ENCODE measurements around the gene HBS1L.

Gene HBS1L

GRCh38 chr6:134964451-134965203 is 90.0 kb downstream of the HBS1L start:
- H2AK5ac ChIP-seq (ENCODE audit: low read length): no peak overlapping the region
- no peaks in the 10 kb centered on the region for H3K79me1 ChIP-seq (ENCODE audit: low read length)
- WGBS (ENCODE audit: extremely low coverage, insufficient coverage, low lambda C conversion rate): no CpG with 5 or more reads among the region's 1 CpG
- DNase-seq: no peak
- no peak overlapping the region for H3K9ac ChIP-seq (ENCODE audit: low read length)
- no peak overlapping the region for H3K4me2 ChIP-seq (ENCODE audit: low read length)
- no peaks in the 10 kb centered on the region for H3K36me3 ChIP-seq (ENCODE audit: control insufficient read depth, insufficient read depth, low read length)
- H3K23ac ChIP-seq (ENCODE audit: low read length): no peak overlapping the region
- H3K79me2 ChIP-seq (ENCODE audit: control insufficient read depth, insufficient read depth, low read length): no peaks in the 10 kb centered on the region
- no peak overlapping the region for H4K8ac ChIP-seq (ENCODE audit: low read depth, low read length)
- H3K18ac ChIP-seq (ENCODE audit: low read length): no peak overlapping the region
- no peak overlapping the region for H2BK15ac ChIP-seq (replicated peaks; ENCODE audit: low read depth)
- no peaks in the 10 kb centered on the region for H3K27me3 ChIP-seq (ENCODE audit: insufficient read depth, low read length, poor library complexity)
- no peak overlapping the region for H2BK5ac ChIP-seq (ENCODE audit: low read length)
- H2BK120ac ChIP-seq (ENCODE audit: low read depth, low read length): no peak overlapping the region
- no peak overlapping the region for H3K4ac ChIP-seq (ENCODE audit: low read depth, low read length)
- no peak overlapping the region for H3K4me3 ChIP-seq (ENCODE audit: low read length)
- H3K56ac ChIP-seq (ENCODE audit: low read length): no peak overlapping the region
- H3K27ac ChIP-seq (ENCODE audit: low read depth, low read length): no peak overlapping the region
- H4K5ac ChIP-seq (ENCODE audit: low read length): no peak overlapping the region
- H3K4me1 ChIP-seq (ENCODE audit: control insufficient read depth, low read depth, low read length): no peaks in the 10 kb centered on the region

GRCh38 chr6:134962421-134962820 is 92.2 kb downstream of the HBS1L start:
- Histone ChIP-seq H3K27me3 (ENCODE audit: insufficient read depth, low read length, poor library complexity) (no peaks in the 10 kb centered on the region), H4K8ac (ENCODE audit: low read depth, low read length) (no peak overlapping the region), H2BK5ac (ENCODE audit: low read length) (no peak overlapping the region), H2BK120ac (ENCODE audit: low read depth, low read length) (no peak overlapping the region), H3K4me3 (ENCODE audit: low read length) (no peak overlapping the region), H4K5ac (ENCODE audit: low read length) (no peak overlapping the region), H2AK5ac (ENCODE audit: low read length) (no peak overlapping the region), H3K18ac (ENCODE audit: low read length) (no peak overlapping the region), H3K4me2 (ENCODE audit: low read length) (no peak overlapping the region), H3K56ac (ENCODE audit: low read length) (no peak overlapping the region), H2BK15ac (replicated peaks; ENCODE audit: low read depth) (no peak overlapping the region), H3K79me2 (ENCODE audit: control insufficient read depth, insufficient read depth, low read length) (no peaks in the 10 kb centered on the region), H3K36me3 (ENCODE audit: control insufficient read depth, insufficient read depth, low read length) (no peaks in the 10 kb centered on the region), H3K79me1 (ENCODE audit: low read length) (no peaks in the 10 kb centered on the region), H3K4ac (ENCODE audit: low read depth, low read length) (no peak overlapping the region), H3K23ac (ENCODE audit: low read length) (no peak overlapping the region), H3K9ac (ENCODE audit: low read length) (no peak overlapping the region), H3K27ac (ENCODE audit: low read depth, low read length) (no peak overlapping the region), H3K4me1 (ENCODE audit: control insufficient read depth, low read depth, low read length) (no peaks in the 10 kb centered on the region)
- DNase-seq: no peak

- no peak overlapping the region for H3K18ac ChIP-seq (ENCODE audit: low read length)
- no peak overlapping the region for H3K4me3 ChIP-seq (ENCODE audit: low read length)
- WGBS (ENCODE audit: extremely low coverage, insufficient coverage, low lambda C conversion rate): no CpG with 5 or more reads among the region's 3 CpGs
- H3K27ac ChIP-seq (ENCODE audit: low read depth, low read length): no peak overlapping the region
- H2BK15ac ChIP-seq (replicated peaks; ENCODE audit: low read depth): no peak overlapping the region
- no peak overlapping the region for H3K4me2 ChIP-seq (ENCODE audit: low read length)
- H4K8ac ChIP-seq (ENCODE audit: low read depth, low read length): no peak overlapping the region
- no peaks in the 10 kb centered on the region for H3K79me1 ChIP-seq (ENCODE audit: low read length)
- no peak overlapping the region for H3K56ac ChIP-seq (ENCODE audit: low read length)
- no peak overlapping the region for H2BK120ac ChIP-seq (ENCODE audit: low read depth, low read length)
- no peak overlapping the region for H3K9ac ChIP-seq (ENCODE audit: low read length)
- H3K79me2 ChIP-seq (ENCODE audit: control insufficient read depth, insufficient read depth, low read length): no peaks in the 10 kb centered on the region
- no peak overlapping the region for H2BK5ac ChIP-seq (ENCODE audit: low read length)
- H3K4me1 ChIP-seq (ENCODE audit: control insufficient read depth, low read depth, low read length): no peaks in the 10 kb centered on the region
- no peak for DNase-seq
- no peak overlapping the region for H3K23ac ChIP-seq (ENCODE audit: low read length)
- H3K27me3 ChIP-seq (ENCODE audit: insufficient read depth, low read length, poor library complexity): no peaks in the 10 kb centered on the region
- H2AK5ac ChIP-seq (ENCODE audit: low read length): no peak overlapping the region
- H4K5ac ChIP-seq (ENCODE audit: low read length): no peak overlapping the region
- H3K36me3 ChIP-seq (ENCODE audit: control insufficient read depth, insufficient read depth, low read length): no peaks in the 10 kb centered on the region
- no peak overlapping the region for H3K4ac ChIP-seq (ENCODE audit: low read depth, low read length)
These were observed 93.3 kb downstream of the HBS1L start for GRCh38 chr6:134961366-134961765.

DNA sequence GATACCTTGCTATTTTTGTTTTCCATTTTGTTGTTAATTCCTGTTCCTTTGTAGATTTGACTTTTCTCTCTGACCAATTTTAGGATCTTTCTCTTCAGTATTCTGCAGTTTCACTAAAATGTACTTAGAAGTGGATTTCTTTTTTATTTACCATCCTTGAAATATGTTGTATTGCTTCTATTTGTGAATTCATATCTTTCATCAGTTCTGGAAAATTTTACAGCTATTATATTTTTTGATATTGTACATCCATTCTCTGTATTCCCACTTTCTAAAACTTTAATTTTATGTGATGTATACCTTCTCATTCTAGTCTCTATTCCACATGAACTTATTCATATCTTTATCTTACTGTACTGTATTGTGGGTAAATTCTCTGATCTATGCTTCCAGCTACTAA is 95.0 kb downstream of the HBS1L start:
- Histone ChIP-seq H3K79me1 (ENCODE audit: low read length) (no peaks in the 10 kb centered on the region), H3K4ac (ENCODE audit: low read depth, low read length) (no peak overlapping the region), H3K4me3 (ENCODE audit: low read length) (no peak overlapping the region), H3K23ac (ENCODE audit: low read length) (no peak overlapping the region), H3K36me3 (ENCODE audit: control insufficient read depth, insufficient read depth, low read length) (no peaks in the 10 kb centered on the region), H2BK5ac (ENCODE audit: low read length) (no peak overlapping the region), H2BK120ac (ENCODE audit: low read depth, low read length) (no peak overlapping the region), H3K18ac (ENCODE audit: low read length) (no peak overlapping the region), H2AK5ac (ENCODE audit: low read length) (no peak overlapping the region), H4K8ac (ENCODE audit: low read depth, low read length) (no peak overlapping the region), H3K9ac (ENCODE audit: low read length) (no peak overlapping the region), H3K56ac (ENCODE audit: low read length) (no peak overlapping the region), H3K27ac (ENCODE audit: low read depth, low read length) (no peak overlapping the region), H3K4me1 (ENCODE audit: control insufficient read depth, low read depth, low read length) (no peaks in the 10 kb centered on the region), H3K27me3 (ENCODE audit: insufficient read depth, low read length, poor library complexity) (no peaks in the 10 kb centered on the region), H3K4me2 (ENCODE audit: low read length) (no peak overlapping the region), H3K79me2 (ENCODE audit: control insufficient read depth, insufficient read depth, low read length) (no peaks in the 10 kb centered on the region), H4K5ac (ENCODE audit: low read length) (no peak overlapping the region), H2BK15ac (replicated peaks; ENCODE audit: low read depth) (no peak overlapping the region)
- DNase-seq: no peak

DNA sequence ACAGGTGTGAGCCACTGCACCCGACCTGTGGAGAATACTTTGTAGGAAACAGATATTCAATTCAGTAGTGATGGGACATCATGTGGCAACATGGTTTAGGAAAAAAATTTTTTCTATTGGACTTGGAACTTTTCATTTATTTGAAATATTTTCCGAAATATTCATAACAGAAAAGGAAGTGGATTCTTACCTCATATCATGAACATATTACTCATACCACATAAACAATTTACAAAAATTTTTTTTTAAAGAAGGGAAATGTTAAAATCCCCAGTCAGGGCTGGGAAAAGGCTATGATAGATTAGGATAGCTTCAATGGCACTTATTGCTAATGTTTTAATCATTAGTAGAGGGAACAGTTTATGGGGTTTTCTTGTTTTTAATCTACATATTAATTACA is 97.9 kb downstream of the HBS1L start:
- H2AK5ac ChIP-seq (ENCODE audit: low read length): no peak overlapping the region
- H3K4me1 ChIP-seq (ENCODE audit: control insufficient read depth, low read depth, low read length): no peaks in the 10 kb centered on the region
- no peaks in the 10 kb centered on the region for H3K27me3 ChIP-seq (ENCODE audit: insufficient read depth, low read length, poor library complexity)
- no peak overlapping the region for H3K4me2 ChIP-seq (ENCODE audit: low read length)
- no peak overlapping the region for H2BK120ac ChIP-seq (ENCODE audit: low read depth, low read length)
- no peak overlapping the region for H4K5ac ChIP-seq (ENCODE audit: low read length)
- no peaks in the 10 kb centered on the region for H3K79me2 ChIP-seq (ENCODE audit: control insufficient read depth, insufficient read depth, low read length)
- WGBS (ENCODE audit: extremely low coverage, insufficient coverage, low lambda C conversion rate): no CpG with 5 or more reads among the region's 2 CpGs
- H3K56ac ChIP-seq (ENCODE audit: low read length): no peak overlapping the region
- H3K79me1 ChIP-seq (ENCODE audit: low read length): no peaks in the 10 kb centered on the region
- H3K4me3 ChIP-seq (ENCODE audit: low read length): no peak overlapping the region
- H3K27ac ChIP-seq (ENCODE audit: low read depth, low read length): no peak overlapping the region
- no peak overlapping the region for H3K9ac ChIP-seq (ENCODE audit: low read length)
- H2BK15ac ChIP-seq (replicated peaks; ENCODE audit: low read depth): no peak overlapping the region
- H2BK5ac ChIP-seq (ENCODE audit: low read length): no peak overlapping the region
- no peaks in the 10 kb centered on the region for H3K36me3 ChIP-seq (ENCODE audit: control insufficient read depth, insufficient read depth, low read length)
- DNase-seq: no peak
- no peak overlapping the region for H3K18ac ChIP-seq (ENCODE audit: low read length)
- no peak overlapping the region for H3K4ac ChIP-seq (ENCODE audit: low read depth, low read length)
- H3K23ac ChIP-seq (ENCODE audit: low read length): no peak overlapping the region
- H4K8ac ChIP-seq (ENCODE audit: low read depth, low read length): no peak overlapping the region

- no CpG with 5 or more reads among the region's 5 CpGs for WGBS (ENCODE audit: extremely low coverage, insufficient coverage, low lambda C conversion rate)
- no peak overlapping the region for H3K23ac ChIP-seq (ENCODE audit: low read length)
- no peaks in the 10 kb centered on the region for H3K79me1 ChIP-seq (ENCODE audit: low read length)
- H3K4me2 ChIP-seq (ENCODE audit: low read length): no peak overlapping the region
- no peaks in the 10 kb centered on the region for H3K27me3 ChIP-seq (ENCODE audit: insufficient read depth, low read length, poor library complexity)
- H3K4me3 ChIP-seq (ENCODE audit: low read length): no peak overlapping the region
- no peak overlapping the region for H2BK15ac ChIP-seq (replicated peaks; ENCODE audit: low read depth)
- H2AK5ac ChIP-seq (ENCODE audit: low read length): no peak overlapping the region
- no peak overlapping the region for H2BK5ac ChIP-seq (ENCODE audit: low read length)
- H3K27ac ChIP-seq (ENCODE audit: low read depth, low read length): no peak overlapping the region
- H3K36me3 ChIP-seq (ENCODE audit: control insufficient read depth, insufficient read depth, low read length): no peaks in the 10 kb centered on the region
- no peak overlapping the region for H3K9ac ChIP-seq (ENCODE audit: low read length)
- H3K56ac ChIP-seq (ENCODE audit: low read length): no peak overlapping the region
- no peak overlapping the region for H3K18ac ChIP-seq (ENCODE audit: low read length)
- H4K5ac ChIP-seq (ENCODE audit: low read length): no peak overlapping the region
- H3K4me1 ChIP-seq (ENCODE audit: control insufficient read depth, low read depth, low read length): no peaks in the 10 kb centered on the region
- no peak overlapping the region for H4K8ac ChIP-seq (ENCODE audit: low read depth, low read length)
- no peaks in the 10 kb centered on the region for H3K79me2 ChIP-seq (ENCODE audit: control insufficient read depth, insufficient read depth, low read length)
- H2BK120ac ChIP-seq (ENCODE audit: low read depth, low read length): no peak overlapping the region
- no peak overlapping the region for H3K4ac ChIP-seq (ENCODE audit: low read depth, low read length)
- DNase-seq: no peak
These were observed 98.6 kb downstream of the HBS1L start for GRCh38 chr6:134956032-134956431.

All from mesendoderm (in vitro differentiated cells).